SK-N-SH (cell line): ENCODE measurements around the gene AUTS2. TPM values are rescaled to one million over a fixed set of nuclear protein-coding genes. Genes with fewer than 3 reads are reported as not detected.

ENCODE experiments used
- CTCF ChIA-PET: fragments of 300-600, 350-600 bp; formaldehyde crosslinking; extraction: SDS; loops from one replicate; lab custom pipeline; 2021; lab: Yijun Ruan, JAX
- POLR2A ChIA-PET: fragments of 350-600 bp; sonication (Branson Sonifier 250); formaldehyde crosslinking; extraction: SDS; loops from one replicate; lab custom pipeline; 2020; ENCODE audit warnings: antibody characterized with exemption, inconsistent platforms; lab: Yijun Ruan, JAX
- DNase-seq: peaks from one replicate; pipeline ENCODE4 v3.0.0; 2012
- H2AFZ ChIP-seq: fragments of 200-600 bp; sonication (generic); 2 replicates; pipeline ENCODE4 v1.8.1; 2016; ENCODE audit warnings: antibody characterized with exemption, mild to moderate bottlenecking, low read depth
- H3F3A ChIP-seq: fragments of 200-600 bp; sonication (generic); replicated peaks from 2 replicates; pipeline ENCODE3; 2016; ENCODE audit warnings: antibody characterized with exemption, mild to moderate bottlenecking; ENCODE audit not compliant: insufficient read depth
- H3K27ac ChIP-seq, 2 experiments: fragments of 200-500 bp in 1 of 2; fragments of 200-600 bp in 1 of 2; sonication (Bioruptor generic) in 1 of 2; sonication (generic), shearing (Covaris generic) in 1 of 2; 2 replicates each; pipeline versions ENCODE4 v1.5.1 to v1.6.1; 2014 to 2016; ENCODE audit warnings: low read depth in 2 of 2, inconsistent platforms in 1 of 2, low read length in 1 of 2, mild to moderate bottlenecking in 1 of 2, mixed read lengths in 1 of 2
- H3K27me3 ChIP-seq: fragments of 200-600 bp; sonication (generic), shearing (Covaris generic); 2 replicates; pipeline ENCODE4 v1.6.1; 2016; ENCODE audit warnings: mixed run types; ENCODE audit not compliant: insufficient read depth
- H3K36me3 ChIP-seq, 2 experiments: fragments of 200-500 bp in 1 of 2; fragments of 200-600 bp in 1 of 2; sonication (Bioruptor generic) in 1 of 2; sonication (generic) in 1 of 2; replicated peaks in 1 of 2; 2 replicates each; pipeline versions ENCODE3 to v1.5.1; 2014 to 2016; ENCODE audit warnings: low read length in 1 of 2, mild to moderate bottlenecking in 1 of 2; ENCODE audit not compliant: insufficient read depth in 2 of 2, control insufficient read depth in 1 of 2
- H3K4me1 ChIP-seq, 2 experiments: fragments of 200-500 bp in 1 of 2; fragments of 200-600 bp in 1 of 2; sonication (Bioruptor generic) in 1 of 2; sonication (generic), shearing (Covaris generic) in 1 of 2; 2 replicates each; pipeline versions ENCODE4 v1.5.1 to v1.6.1; 2014 to 2016; ENCODE audit warnings: low read depth in 1 of 2, low read length in 1 of 2, mixed run types in 1 of 2; ENCODE audit not compliant: insufficient read depth in 2 of 2, control insufficient read depth in 1 of 2
- H3K4me2 ChIP-seq: fragments of 200-600 bp; sonication (generic), shearing (Covaris generic); 2 replicates; pipeline ENCODE4 v1.6.1; 2017; ENCODE audit warnings: mixed run types
- H3K4me3 ChIP-seq, 2 experiments: fragments of 200-500 bp in 1 of 2; fragments of 200-600 bp in 1 of 2; sonication (Bioruptor generic) in 1 of 2; sonication (generic), shearing (Covaris generic) in 1 of 2; 2 replicates each; pipeline versions ENCODE4 v1.5.1 to v1.8.1; 2014 to 2016; ENCODE audit warnings: low read depth in 2 of 2, inconsistent platforms in 1 of 2, low read length in 1 of 2, mild to moderate bottlenecking in 1 of 2, mixed read lengths in 1 of 2, moderate library complexity in 1 of 2
- H3K79me2 ChIP-seq: fragments of 200-600 bp; sonication (generic); 2 replicates; pipeline ENCODE4 v1.8.1; 2017; ENCODE audit warnings: mild to moderate bottlenecking; ENCODE audit not compliant: insufficient read depth
- H3K9ac ChIP-seq: fragments of 200-600 bp; sonication (generic); 2 replicates; pipeline ENCODE4 v1.6.1; 2017; ENCODE audit warnings: mixed run types
- H3K9me2 ChIP-seq: fragments of 200-600 bp; sonication (generic); 2 replicates; pipeline ENCODE4 v1.6.1; 2017; ENCODE audit warnings: mixed run types
- H3K9me3 ChIP-seq: fragments of 200-600 bp; sonication (generic); 2 replicates; pipeline ENCODE4 v1.6.1; 2017; ENCODE audit warnings: mixed run types, mild to moderate bottlenecking, moderate library complexity
- H4K20me1 ChIP-seq: fragments of 200-600 bp; sonication (generic); 2 replicates; pipeline ENCODE4 v1.6.1; 2017; ENCODE audit warnings: mild to moderate bottlenecking, mixed run types; ENCODE audit not compliant: insufficient read depth
- ELF1 ChIP-seq: IDR thresholded peaks from 2 replicates; pipeline ENCODE4 v1.4.0; 2012
- EP300 ChIP-seq, 2 experiments: IDR thresholded peaks; 2 replicates each; pipeline versions ENCODE4 v1.4.0 to v1.6.1; 2012; ENCODE audit warnings: borderline replicate concordance in 1 of 2, low read depth in 1 of 2, low read length in 1 of 2
- FOXJ3 ChIP-seq: sonication (generic); formaldehyde crosslinking; IDR thresholded peaks from 2 replicates; pipeline ENCODE4 v1.5.1; 2020; ENCODE audit warnings: mild to moderate bottlenecking, missing genetic modification reagents
- FOXM1 ChIP-seq: IDR thresholded peaks from 2 replicates; pipeline ENCODE4 v1.4.0; 2012; ENCODE audit warnings: low read depth, mild to moderate bottlenecking
- GABPA ChIP-seq: IDR thresholded peaks from 2 replicates; pipeline ENCODE4 v1.4.0; 2012; ENCODE audit warnings: low read depth, mild to moderate bottlenecking
- GATA2 ChIP-seq: sonication (generic); formaldehyde crosslinking; IDR thresholded peaks from 2 replicates; pipeline ENCODE4 v1.5.0; 2020; ENCODE audit warnings: mild to moderate bottlenecking, missing genetic modification reagents
- MEF2A ChIP-seq: IDR thresholded peaks from 2 replicates; pipeline ENCODE4 v1.4.0; 2012; ENCODE audit warnings: low read depth, borderline replicate concordance
- NRF1 ChIP-seq: IDR thresholded peaks from 2 replicates; pipeline ENCODE4 v1.6.1; 2012; ENCODE audit warnings: low read depth, mild to moderate bottlenecking, low read length
- POLR2AphosphoS5 ChIP-seq: IDR thresholded peaks from 2 replicates; pipeline ENCODE4 v1.6.1; 2012; ENCODE audit warnings: low read depth, low read length
- RFX5 ChIP-seq: IDR thresholded peaks from 2 replicates; pipeline ENCODE4 v1.6.1; 2012; ENCODE audit warnings: mild to moderate bottlenecking, improper control_type of control experiment, low read length
- SIN3A ChIP-seq: IDR thresholded peaks from 2 replicates; pipeline ENCODE4 v1.6.1; 2012; ENCODE audit warnings: low read depth, mild to moderate bottlenecking, low read length, moderate library complexity, borderline replicate concordance
- SMC3 ChIP-seq: IDR thresholded peaks from 2 replicates; pipeline ENCODE4 v1.6.1; 2012; ENCODE audit warnings: low read depth, low read length, improper control_type of control experiment
- TAF1 ChIP-seq: IDR thresholded peaks from 2 replicates; pipeline ENCODE4 v1.6.1; 2012; ENCODE audit warnings: low read depth, mild to moderate bottlenecking, low read length, moderate library complexity, borderline replicate concordance
- TCF12 ChIP-seq: IDR thresholded peaks from 2 replicates; pipeline ENCODE4 v1.4.0; 2012
- YY1 ChIP-seq: IDR thresholded peaks from 2 replicates; pipeline ENCODE4 v1.4.0; 2012; ENCODE audit warnings: low read depth, mild to moderate bottlenecking
- WGBS: methylation state at CpG from one replicate; pipeline ENCODE4 v1.1.6; 2017; ENCODE audit warnings: low lambda C conversion rate; 5-methylcytosine and 5-hydroxymethylcytosine counted together
- polyA plus RNA-seq, 3 experiments: library from polyadenylated mRNA; depleted of rRNA; stranded (reverse); fragments of >200 nt; gene quantifications; 2 replicates each; pipeline ENCODE4 v1.2.3, GENCODE V29; 2012
- TF ChIP-seq, protein P1 (sequence below): IDR thresholded peaks from 2 replicates; pipeline ENCODE4; 2012
- TF ChIP-seq, protein P2 (sequence below): IDR thresholded peaks from 2 replicates; pipeline ENCODE4 v1.4.0; 2012; ENCODE audit warnings: low read depth
- TF ChIP-seq, protein P3 (sequence below): fragments of 150-350 bp; IDR thresholded peaks from 2 replicates; pipeline ENCODE4 v1.6.1; 2016; ENCODE audit warnings: mild to moderate bottlenecking, low read depth, low read length

AUTS2 gene
- polyA plus RNA-seq, 1 of the 3 experiments (the other 2 are of a cell fraction), result 15.6 TPM

DNA sequence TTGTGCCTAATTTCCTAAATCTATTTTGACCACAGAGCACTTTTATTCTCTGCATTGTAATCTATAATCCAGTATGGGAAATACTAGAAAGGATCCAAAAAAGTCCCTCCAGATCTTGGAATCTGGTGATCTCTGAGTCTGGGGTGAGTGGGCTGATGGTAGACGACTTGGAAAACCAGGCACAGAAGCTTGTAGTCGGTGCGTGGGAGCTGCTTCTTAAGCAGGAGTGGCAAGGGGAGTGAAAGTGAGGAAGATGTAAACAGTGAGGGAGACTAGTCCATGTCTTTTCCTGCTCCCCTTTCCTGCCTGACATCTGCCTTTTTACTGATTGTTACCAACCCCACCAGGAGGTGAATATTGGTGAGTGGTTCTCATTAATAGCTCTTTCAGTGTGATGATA, 6.8 kb downstream of the AUTS2 start:
- Histone ChIP-seq H3K4me1 (peaks cover 15 to 25% of the 10 kb centered on the region in 2 experiments), H2AFZ (no peak overlapping the region), H3K36me3 (no peaks in the 10 kb centered on the region), H3K27ac (no peak overlapping the region), H3K4me3 (no peak overlapping the region), H3F3A (peaks cover under 1% of the 10 kb centered on the region), H3K27me3 (no peaks in the 10 kb centered on the region), H3K79me2 (peaks cover 95% of the 10 kb centered on the region), H4K20me1 (peaks cover 78% of the 10 kb centered on the region), H3K9me2 (no peaks in the 10 kb centered on the region), H3K4me2 (no peak overlapping the region), H3K9ac (no peak overlapping the region), H3K9me3 (no peaks in the 10 kb centered on the region)
- TF ChIP-seq GATA2 (CRISPR knock-in tag) (no peak), YY1 (no peak), GABPA (no peak), POLR2AphosphoS5 (no peak), RFX5 (no peak), ELF1 (no peak), NRF1 (no peak), FOXJ3 (CRISPR knock-in tag) (no peak), SIN3A (no peak)
- WGBS, result 89% methylated on average over 3 of the region's 3 CpGs
- ChIA-PET CTCF (interaction anchor here (1.2 to 2.4 kb wide), 6 partner anchors 12 to 330 kb away, joined by 3 to 7 read pairs (median 4); no protein-coding TSS in a partner anchor), POLR2A (no interaction called here)
- DNase-seq, result no peak

DNA sequence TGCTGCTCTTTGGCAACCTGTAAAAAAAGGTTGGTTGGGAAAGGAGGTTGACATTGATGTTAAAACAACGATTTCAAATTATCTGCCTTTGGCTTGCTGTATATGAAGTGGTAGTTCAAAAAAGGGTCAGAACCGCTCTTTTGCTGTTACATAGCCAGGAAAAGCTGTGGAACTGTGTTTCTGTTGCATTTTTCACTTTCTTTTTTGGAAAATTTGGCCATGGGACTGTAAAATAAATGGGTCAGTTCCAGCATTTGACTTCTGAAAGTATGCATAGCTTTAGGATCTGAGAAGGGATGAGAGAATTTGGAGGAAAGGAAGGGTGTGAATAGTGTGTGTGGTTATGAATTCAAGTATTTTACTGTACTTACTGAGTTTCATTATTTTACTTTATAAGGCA, 7.3 kb downstream of the AUTS2 start:
- Histone ChIP-seq H3K9me2 (no peaks in the 10 kb centered on the region), H4K20me1 (peaks cover 80% of the 10 kb centered on the region), H3K36me3 (no peaks in the 10 kb centered on the region), H3K9me3 (no peaks in the 10 kb centered on the region), H3K4me3 (no peak overlapping the region), H3K27ac (no peak overlapping the region), H3K9ac (no peak overlapping the region), H3K4me2 (no peak overlapping the region), H3F3A (peaks cover 5% of the 10 kb centered on the region), H2AFZ (no peak overlapping the region), H3K79me2 (peaks cover 95% of the 10 kb centered on the region), H3K27me3 (no peaks in the 10 kb centered on the region), H3K4me1 (peaks cover 20 to 29% of the 10 kb centered on the region in 2 experiments)
- ChIA-PET POLR2A (no interaction called here), CTCF (interaction anchor here (0.7 to 2.4 kb wide), 8 partner anchors 12 to 1980 kb away, joined by 3 to 7 read pairs (median 4); no protein-coding TSS in a partner anchor)
- TF ChIP-seq FOXJ3 (CRISPR knock-in tag), result no peak
- TF ChIP-seq, protein P1, sequence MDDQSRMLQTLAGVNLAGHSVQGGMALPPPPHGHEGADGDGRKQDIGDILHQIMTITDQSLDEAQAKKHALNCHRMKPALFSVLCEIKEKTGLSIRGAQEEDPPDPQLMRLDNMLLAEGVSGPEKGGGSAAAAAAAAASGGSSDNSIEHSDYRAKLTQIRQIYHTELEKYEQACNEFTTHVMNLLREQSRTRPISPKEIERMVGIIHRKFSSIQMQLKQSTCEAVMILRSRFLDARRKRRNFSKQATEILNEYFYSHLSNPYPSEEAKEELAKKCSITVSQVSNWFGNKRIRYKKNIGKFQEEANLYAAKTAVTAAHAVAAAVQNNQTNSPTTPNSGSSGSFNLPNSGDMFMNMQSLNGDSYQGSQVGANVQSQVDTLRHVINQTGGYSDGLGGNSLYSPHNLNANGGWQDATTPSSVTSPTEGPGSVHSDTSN, result no peak
- TF ChIP-seq NRF1, result no peak
- TF ChIP-seq SMC3, result no peak
- TF ChIP-seq EP300 (IDR thresholded peaks at IDR 0.05; ENCODE audit: borderline replicate concordance in 1 of 2, low read depth in 1 of 2, low read length in 1 of 2), result no peak
- TF ChIP-seq MEF2A, result no peak
- TF ChIP-seq TAF1, result no peak
- TF ChIP-seq FOXM1, result no peak
- TF ChIP-seq, protein P2, sequence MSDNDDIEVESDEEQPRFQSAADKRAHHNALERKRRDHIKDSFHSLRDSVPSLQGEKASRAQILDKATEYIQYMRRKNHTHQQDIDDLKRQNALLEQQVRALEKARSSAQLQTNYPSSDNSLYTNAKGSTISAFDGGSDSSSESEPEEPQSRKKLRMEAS, result no peak
- no peak for TF ChIP-seq TCF12
- no peak for TF ChIP-seq ELF1
- TF ChIP-seq SIN3A, result no peak
- TF ChIP-seq, protein P3, sequence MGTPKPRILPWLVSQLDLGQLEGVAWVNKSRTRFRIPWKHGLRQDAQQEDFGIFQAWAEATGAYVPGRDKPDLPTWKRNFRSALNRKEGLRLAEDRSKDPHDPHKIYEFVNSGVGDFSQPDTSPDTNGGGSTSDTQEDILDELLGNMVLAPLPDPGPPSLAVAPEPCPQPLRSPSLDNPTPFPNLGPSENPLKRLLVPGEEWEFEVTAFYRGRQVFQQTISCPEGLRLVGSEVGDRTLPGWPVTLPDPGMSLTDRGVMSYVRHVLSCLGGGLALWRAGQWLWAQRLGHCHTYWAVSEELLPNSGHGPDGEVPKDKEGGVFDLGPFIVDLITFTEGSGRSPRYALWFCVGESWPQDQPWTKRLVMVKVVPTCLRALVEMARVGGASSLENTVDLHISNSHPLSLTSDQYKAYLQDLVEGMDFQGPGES, result no peak
- no peak for TF ChIP-seq YY1
- WGBS, result 40% methylated on average over 2 of the region's 2 CpGs
- no peak for DNase-seq
